ENCODE results near the gene CACNA1H.

The CACNA1H gene

GRCh38 chr16:1193825-1194581, 41.1 kb downstream of the CACNA1H start:
- H3K9ac ChIP-seq: no peak overlapping the region
- TF ChIP-seq CTCF (conservative IDR thresholded peaks at IDR 0.05; ENCODE audit: low read depth, low read length): no peak
- H4K20me1 ChIP-seq (ENCODE audit: insufficient read depth): no peaks in the 10 kb centered on the region
- H3K27ac ChIP-seq: no peak overlapping the region
- H3K36me3 ChIP-seq (ENCODE audit: insufficient read depth): no peaks in the 10 kb centered on the region
- peaks cover 81% of the 10 kb centered on the region for H3K27me3 ChIP-seq (ENCODE audit: insufficient read depth, low read depth)
- H3K79me2 ChIP-seq (ENCODE audit: insufficient read depth, low read depth): no peaks in the 10 kb centered on the region
- no peak overlapping the region for H3K4me2 ChIP-seq
- H3K4me1 ChIP-seq (ENCODE audit: low read depth, poor library complexity, severe bottlenecking): no peaks in the 10 kb centered on the region
- H3K4me3 ChIP-seq (IDR thresholded peaks at IDR 0.05; ENCODE audit: insufficient read depth, low read depth, low read length): no peak overlapping the region
- no peak overlapping the region for H2AFZ ChIP-seq (ENCODE audit: low read depth)

- peak; percentile 62 for TF ChIP-seq CTCF (conservative IDR thresholded peaks at IDR 0.05; ENCODE audit: low read depth, low read length)
- no peak overlapping the region for H3K9ac ChIP-seq
- H3K79me2 ChIP-seq (ENCODE audit: insufficient read depth, low read depth): no peaks in the 10 kb centered on the region
- no peaks in the 10 kb centered on the region for H4K20me1 ChIP-seq (ENCODE audit: insufficient read depth)
- H3K27me3 ChIP-seq (ENCODE audit: insufficient read depth, low read depth): peaks cover 75% of the 10 kb centered on the region
- no peak overlapping the region for H2AFZ ChIP-seq (ENCODE audit: low read depth)
- no peaks in the 10 kb centered on the region for H3K4me1 ChIP-seq (ENCODE audit: low read depth, poor library complexity, severe bottlenecking)
- H3K36me3 ChIP-seq (ENCODE audit: insufficient read depth): no peaks in the 10 kb centered on the region
- H3K27ac ChIP-seq: no peak overlapping the region
- no peak overlapping the region for H3K4me2 ChIP-seq
- H3K4me3 ChIP-seq (IDR thresholded peaks at IDR 0.05; ENCODE audit: insufficient read depth, low read depth, low read length): no peak overlapping the region
These were observed 41.9 kb downstream of the CACNA1H start for GRCh38 chr16:1194665-1195392.

DNA sequence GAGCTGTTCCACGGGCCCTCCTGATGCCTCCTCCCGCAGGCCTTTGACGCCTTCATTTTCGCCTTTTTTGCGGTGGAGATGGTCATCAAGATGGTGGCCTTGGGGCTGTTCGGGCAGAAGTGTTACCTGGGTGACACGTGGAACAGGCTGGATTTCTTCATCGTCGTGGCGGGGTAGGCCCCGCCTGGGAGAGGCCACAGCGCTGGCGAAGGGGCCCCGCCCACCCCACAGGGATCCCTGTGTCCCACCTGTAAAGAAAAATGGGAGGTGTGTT, 42.4 kb downstream of the CACNA1H start:
- H4K20me1 ChIP-seq (ENCODE audit: insufficient read depth): no peaks in the 10 kb centered on the region
- no peaks in the 10 kb centered on the region for H3K79me2 ChIP-seq (ENCODE audit: insufficient read depth, low read depth)
- H3K4me2 ChIP-seq: no peak overlapping the region
- TF ChIP-seq CTCF (conservative IDR thresholded peaks at IDR 0.05; ENCODE audit: low read depth, low read length): no peak
- no peaks in the 10 kb centered on the region for H3K4me1 ChIP-seq (ENCODE audit: low read depth, poor library complexity, severe bottlenecking)
- H3K27me3 ChIP-seq (ENCODE audit: insufficient read depth, low read depth): peaks cover 73% of the 10 kb centered on the region
- H2AFZ ChIP-seq (ENCODE audit: low read depth): no peak overlapping the region
- no peak overlapping the region for H3K9ac ChIP-seq
- no peak overlapping the region for H3K4me3 ChIP-seq (IDR thresholded peaks at IDR 0.05; ENCODE audit: insufficient read depth, low read depth, low read length)
- H3K36me3 ChIP-seq (ENCODE audit: insufficient read depth): no peaks in the 10 kb centered on the region
- no peak overlapping the region for H3K27ac ChIP-seq

DNA sequence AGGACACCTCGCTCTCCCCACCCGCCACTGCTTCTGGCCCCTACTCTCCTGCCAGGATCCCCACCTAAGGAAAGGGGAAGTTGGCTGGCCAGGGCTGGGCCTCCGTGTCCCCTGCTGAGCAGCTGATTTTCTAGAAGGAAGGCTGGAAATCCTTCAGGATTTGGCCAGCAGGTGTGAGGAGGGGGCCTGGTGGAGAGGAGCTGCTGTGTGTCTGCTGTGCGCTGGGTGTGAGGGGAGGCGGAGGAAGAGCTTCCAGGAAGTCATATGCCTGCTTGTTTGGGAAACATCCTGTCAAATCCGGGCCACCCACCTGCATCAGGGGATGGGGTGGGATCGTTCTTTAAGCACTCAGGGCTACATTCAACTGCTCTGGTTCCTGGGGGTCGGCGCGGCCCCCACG, 43.6 kb downstream of the CACNA1H start:
- H3K36me3 ChIP-seq (ENCODE audit: insufficient read depth): no peaks in the 10 kb centered on the region
- H4K20me1 ChIP-seq (ENCODE audit: insufficient read depth): no peaks in the 10 kb centered on the region
- H3K79me2 ChIP-seq (ENCODE audit: insufficient read depth, low read depth): no peaks in the 10 kb centered on the region
- H3K9ac ChIP-seq: no peak overlapping the region
- no peaks in the 10 kb centered on the region for H3K4me1 ChIP-seq (ENCODE audit: low read depth, poor library complexity, severe bottlenecking)
- no peak overlapping the region for H3K4me2 ChIP-seq
- H3K27ac ChIP-seq: no peak overlapping the region
- no peak overlapping the region for H3K4me3 ChIP-seq (IDR thresholded peaks at IDR 0.05; ENCODE audit: insufficient read depth, low read depth, low read length)
- TF ChIP-seq CTCF (conservative IDR thresholded peaks at IDR 0.05; ENCODE audit: low read depth, low read length): no peak
- H3K27me3 ChIP-seq (ENCODE audit: insufficient read depth, low read depth): peaks cover 75% of the 10 kb centered on the region
- H2AFZ ChIP-seq (ENCODE audit: low read depth): no peak overlapping the region
